OCI-M1 (cell line): ENCODE results near the gene OTOA.
A peak's percentile ranks its signal among the peaks of the same experiment; 100 is the strongest.
"Not testable (repeated sequence)": the region's sequence is repeated elsewhere in the genome, so short reads cannot be mapped to it uniquely, and the experiment has no call there.

Experiments used
- DNase-seq: peaks from one replicate; lab custom pipeline; 2025; lab: John Stamatoyannopoulos, UW

Gene OTOA

DNA sequence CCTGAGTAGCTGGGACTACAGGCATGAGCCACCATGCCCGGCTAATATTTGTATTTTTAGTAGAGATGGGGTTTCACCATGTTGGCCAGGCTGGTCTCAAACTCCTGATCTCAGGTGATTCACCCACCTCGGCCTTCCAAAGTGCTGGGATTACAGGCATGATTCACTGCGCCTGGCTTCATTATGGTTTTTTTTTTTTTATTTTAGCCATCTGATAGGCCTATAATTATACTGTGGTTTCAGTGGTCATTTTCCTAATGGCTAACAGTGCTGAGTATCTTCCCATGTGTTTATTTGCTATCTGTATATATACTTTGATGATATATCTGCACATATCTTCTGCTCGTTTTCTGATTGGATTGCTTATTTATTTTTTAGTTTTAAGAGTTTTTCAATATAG, 10.7 kb downstream of the OTOA start:
- DNase-seq = not testable (repeated sequence)

DNA sequence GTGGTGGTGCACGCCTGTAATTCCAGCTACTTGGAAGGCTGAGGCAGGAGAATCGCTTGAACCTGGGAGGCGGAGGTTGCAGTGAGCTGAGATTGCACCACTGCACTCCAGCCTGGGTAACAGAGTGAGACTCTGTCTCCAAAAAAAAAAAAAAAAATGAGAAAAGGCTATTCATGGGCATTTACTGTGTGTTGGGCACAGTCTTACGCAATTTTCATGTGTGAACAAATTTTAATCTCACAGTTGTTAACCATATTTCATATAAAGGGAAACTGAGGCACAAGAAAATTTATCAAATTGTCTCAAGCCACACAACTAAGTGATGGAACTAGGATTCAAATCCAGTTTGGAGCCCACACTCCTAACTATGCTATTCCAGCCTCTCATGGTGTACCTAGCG, 16.9 kb downstream of the OTOA start:
- DNase-seq = not testable (repeated sequence)

DNA sequence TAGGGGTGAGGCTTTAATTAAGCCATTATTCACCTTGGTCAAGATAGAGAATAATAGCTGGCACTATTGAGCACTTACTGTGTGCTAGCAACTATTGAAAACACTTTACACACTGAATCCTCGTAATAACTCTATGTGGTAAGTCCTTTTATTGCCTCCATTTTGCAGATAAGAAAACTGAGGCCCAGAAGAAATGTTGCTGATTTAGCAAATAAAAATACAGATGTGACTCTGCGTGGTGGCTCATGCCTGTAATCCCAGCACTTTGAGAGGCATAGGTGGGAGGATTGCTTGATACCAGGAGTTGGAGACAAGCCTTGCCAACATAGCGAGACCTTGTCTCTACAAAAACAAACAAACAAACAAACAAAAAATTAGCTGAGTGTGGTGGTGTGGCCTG, 19.4 kb downstream of the OTOA start:
- DNase-seq = no peak

DNA sequence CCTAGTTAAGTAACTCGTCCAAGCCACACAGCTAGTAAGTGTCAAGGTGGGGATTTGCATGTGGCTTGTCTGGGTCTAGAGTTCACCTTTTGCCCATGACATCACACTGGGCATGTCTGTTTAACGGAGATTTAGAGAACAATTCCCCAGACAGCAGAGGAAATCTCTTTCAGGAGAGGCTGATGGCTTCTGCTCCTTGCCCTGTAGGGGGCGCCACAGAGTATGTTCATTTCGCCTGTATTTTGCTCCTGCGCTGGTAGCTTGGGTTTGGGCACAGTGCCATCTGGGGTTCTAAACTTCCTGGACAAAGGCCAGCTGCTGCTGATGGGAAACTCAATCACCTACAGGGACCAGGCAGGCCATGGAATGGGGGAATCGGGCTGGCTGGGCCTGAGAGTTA, 20.4 kb downstream of the OTOA start:
- peak; percentile 29 for DNase-seq

DNA sequence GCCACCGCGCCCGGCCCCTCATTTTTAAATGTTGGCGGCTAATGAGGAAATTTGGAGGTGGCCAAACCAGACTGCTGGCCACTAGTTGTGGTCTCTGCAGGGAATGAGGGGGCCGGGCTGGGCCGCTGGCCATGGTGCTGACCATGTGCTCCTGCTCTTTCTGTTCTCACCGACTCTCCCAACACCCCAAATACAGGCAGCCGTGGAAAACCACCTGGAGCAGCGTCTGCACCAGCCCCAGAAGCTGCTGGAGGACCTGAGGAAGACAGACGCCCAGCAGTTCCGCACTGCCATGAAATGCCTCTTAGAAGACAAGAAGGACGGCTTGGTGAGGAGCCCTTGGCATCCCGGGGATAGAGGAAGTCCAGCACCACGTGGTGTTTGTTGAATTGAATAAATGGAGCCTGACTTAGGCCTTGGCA, 21.3 kb downstream of the OTOA start:
- DNase-seq = no peak

DNA sequence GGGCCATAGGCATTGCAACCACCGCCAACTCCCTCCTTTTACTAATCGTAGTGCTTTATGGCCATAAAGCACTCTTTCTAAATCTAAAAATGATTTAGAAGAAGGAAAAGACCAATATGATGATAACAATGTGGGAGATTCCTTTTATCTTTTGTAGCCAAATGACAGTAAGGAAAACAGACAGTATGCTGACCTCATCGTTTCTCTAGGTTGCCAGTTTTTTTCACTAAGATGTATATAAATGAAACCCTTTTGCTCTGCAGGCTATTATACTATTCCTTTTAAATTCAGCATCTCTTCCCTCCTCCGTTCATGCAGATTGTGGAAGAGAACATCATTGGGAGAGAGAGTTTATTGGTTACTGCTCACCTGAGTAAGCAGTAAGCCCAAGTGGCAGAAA, 25.3 kb downstream of the OTOA start:
- DNase-seq = peak; percentile 53

DNA sequence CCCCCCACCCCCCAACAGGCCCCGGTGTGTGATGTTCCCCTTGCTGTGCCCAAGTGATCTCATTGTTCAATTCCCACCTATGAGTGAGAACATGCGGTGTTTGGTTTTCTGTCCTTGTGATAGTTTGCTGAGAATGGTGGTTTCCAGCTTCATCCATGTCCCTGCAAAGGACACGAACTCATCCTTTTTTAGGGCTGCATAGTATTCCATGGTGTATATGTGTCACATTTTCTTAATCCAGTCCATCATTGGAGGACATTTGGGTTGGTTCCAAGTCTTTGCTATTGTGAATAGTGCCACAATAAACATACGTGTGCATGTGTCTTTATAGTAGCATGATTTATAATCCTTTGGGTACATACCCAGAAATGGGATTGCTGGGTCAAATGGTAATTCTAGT, 27.2 kb downstream of the OTOA start:
- DNase-seq = not testable (repeated sequence)

DNA sequence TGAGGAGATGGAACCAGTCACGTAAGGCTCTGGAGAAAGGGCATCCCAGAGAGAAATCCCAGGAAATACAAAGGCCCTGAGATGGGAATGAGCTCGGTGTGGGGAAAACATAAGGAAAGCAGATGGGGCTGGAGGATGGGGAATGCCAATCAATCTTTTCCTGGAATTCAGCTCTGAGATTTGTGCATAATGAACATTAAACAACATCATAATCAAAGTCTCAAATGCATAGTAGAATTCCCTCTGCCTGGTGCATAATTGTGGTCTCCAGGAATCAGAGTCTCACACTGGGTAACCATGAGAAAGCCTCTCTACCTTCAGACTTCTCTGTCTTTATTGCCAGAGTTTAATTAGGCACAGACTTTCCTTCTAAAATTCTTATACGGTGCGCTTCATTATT, 30.8 kb downstream of the OTOA start:
- no peak for DNase-seq

DNA sequence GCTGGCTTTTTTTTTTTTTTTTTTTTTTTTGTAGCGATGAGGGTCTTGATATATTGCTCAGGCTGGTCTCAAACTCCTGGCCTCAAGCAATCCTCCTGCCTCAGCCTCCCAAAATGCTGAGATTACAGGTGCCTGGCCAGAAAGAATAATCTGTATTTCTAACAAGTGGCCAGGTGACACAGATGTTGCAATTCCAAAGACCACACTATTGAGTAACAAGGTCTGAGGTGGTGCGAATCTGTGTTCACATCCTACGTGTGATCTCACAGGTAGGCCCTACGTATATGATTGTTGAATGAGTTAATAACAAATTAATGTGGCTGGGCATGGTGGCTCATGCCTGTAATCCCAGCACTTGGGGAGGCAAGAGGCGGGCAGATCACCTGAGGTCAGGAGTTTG, 33.3 kb downstream of the OTOA start:
- no peak for DNase-seq

DNA sequence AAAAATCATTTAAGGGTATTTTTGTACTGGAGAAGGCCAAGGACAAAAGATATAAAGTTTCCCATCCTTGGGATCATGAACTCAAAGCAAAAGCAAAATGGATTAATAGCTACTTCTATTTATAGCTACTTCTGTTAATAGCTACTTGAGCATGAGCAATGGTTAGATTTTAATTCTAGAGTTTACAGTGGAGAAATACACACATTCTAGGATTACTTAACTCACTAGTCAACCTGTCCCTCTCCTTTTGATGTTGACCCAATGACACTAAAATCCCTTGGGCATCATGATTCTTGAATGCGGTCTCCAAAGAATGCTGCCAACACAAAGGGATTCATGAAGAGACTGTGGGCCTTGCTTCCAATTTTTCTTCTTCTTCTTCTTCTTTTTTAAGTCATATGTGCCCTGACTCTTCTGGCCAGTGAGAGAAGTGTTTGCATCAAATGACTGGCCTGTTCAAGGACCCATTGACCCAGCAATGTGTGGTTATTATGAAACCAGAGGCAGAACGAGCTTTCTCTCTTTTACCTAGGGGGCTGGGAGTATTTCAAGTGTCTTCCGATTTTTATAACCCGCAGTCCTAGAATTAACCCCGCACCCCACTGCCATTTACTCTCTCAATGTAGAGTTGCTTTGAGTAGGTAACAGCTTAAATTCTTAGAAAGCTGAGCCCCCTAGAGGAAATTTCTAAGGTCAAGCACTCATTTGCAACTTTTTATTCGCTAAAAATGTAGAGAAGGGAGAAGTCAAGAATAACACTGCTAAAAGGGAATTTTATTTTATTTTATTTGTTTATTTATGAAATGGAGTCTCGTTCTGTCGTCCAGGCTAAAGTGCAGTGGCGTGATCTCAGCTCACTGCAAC, 34.6 kb downstream of the OTOA start:
- no peak for DNase-seq

DNA sequence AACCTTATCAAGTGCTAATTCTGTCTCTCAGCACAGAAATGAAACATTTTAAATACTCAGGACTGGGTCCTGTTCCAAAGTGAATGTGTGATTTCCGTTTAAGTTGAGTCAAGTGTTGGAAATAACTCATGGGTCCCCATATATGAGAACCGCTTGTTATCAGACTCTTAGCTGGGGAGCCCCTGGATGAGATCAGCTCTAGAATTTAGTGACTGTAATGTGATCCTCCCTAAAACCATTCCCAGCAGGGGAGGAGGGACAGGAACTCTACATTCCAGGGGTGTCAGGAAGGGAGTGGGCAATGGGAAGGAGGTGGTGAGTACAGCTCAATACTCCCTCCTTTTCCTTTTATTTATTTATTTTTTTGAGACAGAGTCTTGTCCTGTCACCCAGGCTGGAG, 37.5 kb downstream of the OTOA start:
- no peak for DNase-seq

DNA sequence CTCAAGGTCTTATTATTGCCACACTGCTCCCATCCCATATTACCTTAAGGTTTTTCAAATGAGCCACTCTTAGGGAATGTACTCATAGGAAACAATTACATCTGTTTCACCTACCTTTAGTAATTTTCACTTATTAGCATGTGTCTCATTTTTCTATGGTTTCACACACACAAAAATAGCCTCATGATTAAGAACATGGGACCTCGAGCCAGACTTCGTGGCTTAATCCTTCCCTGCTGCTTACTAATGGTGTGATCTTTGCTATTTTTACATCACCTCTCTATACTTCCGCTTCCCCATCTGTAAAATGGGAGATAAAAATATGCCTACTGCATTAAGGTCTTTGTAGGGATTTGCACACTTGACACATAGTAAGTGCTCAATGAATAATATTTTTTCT, 38.5 kb downstream of the OTOA start:
- no peak for DNase-seq

DNA sequence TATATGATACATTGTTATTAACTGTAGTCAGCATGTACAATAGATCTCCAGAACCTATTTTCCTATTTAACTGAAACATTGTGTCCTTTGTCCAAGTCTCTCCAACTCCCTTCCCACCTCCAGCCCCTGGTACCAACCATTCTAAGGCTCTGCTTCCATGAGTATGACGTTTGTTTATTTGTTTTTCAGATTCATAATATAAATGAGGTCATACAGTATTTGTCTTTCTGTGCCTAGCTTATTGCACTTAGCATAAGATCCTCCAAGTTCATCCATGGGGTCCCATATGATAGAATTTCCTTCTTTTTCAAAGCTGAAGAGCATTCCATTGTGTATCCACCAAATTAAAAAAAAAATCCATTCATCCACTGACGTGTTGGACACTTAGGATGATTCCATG, 39.4 kb downstream of the OTOA start:
- no peak for DNase-seq

DNA sequence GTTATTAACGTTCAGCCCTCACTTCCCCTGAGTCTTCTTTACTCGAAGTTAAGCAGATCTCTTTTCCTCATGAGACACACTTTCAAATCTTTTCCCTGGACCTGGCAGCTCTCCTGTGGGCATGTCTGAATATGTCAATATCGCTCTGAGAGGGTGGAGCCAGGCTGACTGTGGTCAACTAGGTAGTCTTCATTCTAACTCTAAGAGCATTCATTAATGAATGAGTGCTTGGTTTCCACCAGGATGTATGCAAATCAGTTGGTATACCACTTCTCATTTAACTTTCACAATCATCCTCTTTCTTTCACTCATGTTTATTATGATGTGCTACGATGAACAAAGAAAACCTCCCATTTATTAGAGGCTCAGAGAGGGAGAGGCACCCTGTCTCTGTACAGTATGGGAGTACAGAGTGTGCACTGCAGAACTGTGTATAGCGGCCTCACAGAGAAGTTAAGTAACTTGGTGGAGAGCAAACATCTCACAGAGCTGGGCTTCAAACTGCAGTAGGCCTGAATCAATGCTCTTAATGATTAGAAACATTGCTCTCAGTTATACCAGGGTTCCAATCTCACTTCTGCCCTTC, 39.9 kb downstream of the OTOA start:
- no peak for DNase-seq

DNA sequence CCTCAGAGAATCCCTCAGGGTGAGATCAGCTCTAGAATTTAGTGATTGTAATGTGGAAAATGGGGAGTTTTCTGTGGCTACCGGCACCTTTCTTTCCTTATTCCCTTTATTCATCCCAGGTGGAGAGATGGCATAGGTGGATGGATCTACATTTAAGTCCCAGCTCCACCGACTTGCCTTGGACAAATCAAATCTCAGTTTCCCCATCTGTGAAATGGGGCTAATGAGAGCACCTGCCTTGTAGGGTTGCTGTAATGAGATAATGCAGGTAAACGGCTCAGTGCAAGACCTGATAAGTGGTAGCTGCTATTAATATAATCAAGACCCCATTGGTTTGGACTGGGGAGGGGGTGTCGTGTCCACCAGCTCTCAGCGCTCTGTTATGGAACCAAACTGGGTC, 40.5 kb downstream of the OTOA start:
- no peak for DNase-seq

DNA sequence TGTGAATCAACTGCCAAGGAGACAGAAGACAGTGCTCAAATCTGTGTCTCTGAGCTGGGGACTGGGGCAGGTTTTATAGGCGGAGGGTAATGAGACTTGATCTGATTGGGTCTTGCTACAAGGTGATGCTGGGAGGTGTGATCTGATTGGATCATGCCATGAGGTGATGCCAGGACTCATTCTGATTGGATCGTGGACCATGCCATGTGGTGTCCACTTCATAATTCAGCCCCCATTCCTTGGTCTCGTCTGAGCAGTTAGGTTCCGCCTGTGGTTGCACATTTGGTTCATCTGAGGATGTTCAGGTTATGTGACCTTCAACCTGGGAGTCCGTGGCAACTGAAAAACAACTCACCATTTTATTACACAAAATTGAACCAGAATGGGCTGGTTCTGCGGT, 41.0 kb downstream of the OTOA start:
- no peak for DNase-seq

DNA sequence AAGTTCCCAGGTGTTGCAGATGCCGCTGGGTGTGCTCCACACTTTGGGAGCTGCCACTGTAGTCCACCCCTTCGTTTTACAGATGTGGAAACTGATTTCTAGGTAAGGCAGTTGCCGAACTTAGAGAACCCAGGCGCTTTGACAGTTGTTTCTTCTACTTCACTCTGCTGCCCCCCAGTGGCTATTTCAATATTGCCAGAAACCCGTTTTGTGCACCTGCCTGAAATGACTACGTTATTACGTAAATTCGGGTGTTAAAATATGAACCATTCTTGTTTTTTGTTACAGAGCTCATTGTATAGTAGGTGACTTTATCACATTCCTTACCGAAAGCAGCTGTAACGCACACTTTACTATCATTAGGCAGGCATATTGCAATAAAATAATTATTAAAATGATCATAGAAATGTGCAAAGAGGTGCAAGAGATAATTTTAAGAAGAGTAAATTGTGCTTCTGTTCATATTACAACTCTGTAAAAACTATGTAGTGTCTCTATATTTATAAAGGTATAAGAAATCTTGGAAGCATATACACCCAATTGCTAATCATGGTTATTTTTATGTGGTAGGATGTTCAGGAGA, 44.9 kb downstream of the OTOA start:
- DNase-seq = peak; percentile 89

DNA sequence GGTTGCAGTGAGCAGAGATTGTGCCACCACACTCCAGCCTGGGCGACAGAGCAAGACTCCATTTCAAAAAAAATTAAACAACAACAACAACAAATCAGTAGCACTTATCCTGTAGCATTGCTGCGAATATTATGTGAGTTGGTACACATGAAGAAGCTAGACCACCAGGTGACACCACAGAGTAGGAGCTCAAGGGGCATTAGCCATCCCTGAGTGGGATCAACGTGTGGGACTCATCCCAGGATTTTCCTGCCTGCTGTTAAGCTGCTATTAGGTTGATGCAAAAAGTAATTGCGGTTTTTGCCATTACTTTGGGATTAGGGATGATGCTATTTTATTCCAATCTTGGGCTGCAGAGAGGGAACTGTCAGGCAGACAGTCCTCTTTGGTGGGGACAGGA, 47.2 kb downstream of the OTOA start:
- no peak for DNase-seq

DNA sequence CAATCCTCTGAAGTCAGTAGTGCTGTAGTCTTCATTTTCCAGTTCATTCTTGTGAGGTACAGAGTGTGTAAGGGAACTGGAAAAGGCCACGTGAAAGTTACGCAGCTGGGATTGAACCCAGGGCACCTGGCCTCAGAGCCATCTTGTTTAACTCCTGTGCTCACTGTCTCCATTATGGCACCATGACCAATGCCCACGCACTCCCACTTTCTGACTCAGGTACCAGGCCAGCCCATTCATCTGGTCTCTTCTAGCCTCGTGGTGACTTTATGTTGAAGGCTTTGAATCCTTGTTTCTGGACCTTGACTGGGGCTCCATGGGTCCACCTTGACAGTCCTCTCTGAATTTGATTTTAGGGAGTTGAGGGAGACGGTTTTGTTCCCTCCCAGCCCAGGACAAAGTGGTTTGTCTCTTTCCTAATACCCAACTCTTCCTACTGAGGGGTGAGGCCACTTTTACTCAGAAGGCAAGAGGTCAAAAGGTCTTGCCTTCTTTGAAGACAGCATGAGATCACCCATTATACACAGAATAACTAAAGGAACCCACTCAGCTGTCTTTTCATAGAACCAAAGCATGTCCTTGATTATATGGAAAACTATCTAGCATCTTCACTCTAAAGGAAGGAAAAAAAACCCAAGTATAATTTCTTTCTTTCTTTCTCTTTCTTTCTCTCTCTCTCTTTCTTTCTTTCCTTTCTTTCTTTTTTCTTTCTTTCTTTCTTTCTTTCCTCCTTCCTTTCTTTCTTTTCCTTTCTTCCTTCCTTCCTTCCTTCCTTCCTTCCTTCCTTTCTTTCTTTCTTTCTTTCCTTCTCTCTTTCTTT, 50.0 kb downstream of the OTOA start:
- no peak for DNase-seq

DNA sequence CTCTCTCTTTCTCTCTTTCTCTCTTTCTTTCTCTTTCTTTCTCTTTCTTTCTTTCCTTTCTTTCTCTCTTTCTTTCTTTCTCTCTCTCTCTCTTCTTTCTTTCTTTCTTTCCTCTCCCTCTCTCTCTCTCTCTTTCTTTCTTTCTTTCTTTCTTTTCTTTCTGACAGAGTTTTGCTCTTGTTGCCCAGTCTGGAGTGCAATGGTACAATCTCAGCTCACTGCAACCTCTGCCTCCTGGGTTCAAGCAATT, 50.5 kb downstream of the OTOA start:
- not testable (repeated sequence) for DNase-seq

DNA sequence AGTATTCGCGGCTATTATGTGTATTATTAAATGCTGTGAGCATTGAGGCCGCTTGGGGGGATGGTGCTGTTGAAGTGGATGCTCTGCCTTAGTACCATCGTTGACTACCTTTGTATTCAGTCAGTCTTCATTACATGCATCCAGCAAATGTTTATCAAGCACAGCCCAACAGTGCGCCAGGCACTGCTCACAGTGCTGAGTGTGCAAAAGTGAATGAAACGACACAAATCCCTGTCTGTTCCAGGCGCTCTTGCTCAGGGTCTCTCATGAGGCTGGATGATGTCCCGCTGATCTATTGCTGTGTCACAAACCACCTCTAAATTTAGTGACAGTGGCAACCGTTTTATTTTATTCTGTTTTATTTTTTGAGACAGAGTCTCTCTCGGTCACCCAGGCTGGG, 53.8 kb downstream of the OTOA start:
- DNase-seq = no peak

DNA sequence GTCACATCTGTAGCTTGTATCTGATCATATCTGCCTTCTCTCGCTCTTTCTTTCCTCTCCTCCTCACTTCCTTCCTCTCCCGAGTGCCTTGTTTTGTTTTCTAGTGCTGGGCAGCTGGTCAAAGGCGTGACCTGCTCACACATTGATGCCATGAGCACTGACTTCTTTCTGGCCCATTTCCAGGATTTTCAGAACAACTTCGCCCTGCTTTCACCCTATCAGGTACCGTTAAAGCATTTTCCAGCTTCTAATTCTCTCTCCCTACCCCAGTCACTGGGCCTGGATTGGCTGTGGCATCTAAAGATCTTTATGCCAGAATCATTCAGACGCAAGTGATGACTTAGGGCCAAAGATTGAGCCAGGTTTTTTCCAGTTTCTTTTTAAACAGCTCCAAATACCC, 55.5 kb downstream of the OTOA start:
- DNase-seq = no peak

DNA sequence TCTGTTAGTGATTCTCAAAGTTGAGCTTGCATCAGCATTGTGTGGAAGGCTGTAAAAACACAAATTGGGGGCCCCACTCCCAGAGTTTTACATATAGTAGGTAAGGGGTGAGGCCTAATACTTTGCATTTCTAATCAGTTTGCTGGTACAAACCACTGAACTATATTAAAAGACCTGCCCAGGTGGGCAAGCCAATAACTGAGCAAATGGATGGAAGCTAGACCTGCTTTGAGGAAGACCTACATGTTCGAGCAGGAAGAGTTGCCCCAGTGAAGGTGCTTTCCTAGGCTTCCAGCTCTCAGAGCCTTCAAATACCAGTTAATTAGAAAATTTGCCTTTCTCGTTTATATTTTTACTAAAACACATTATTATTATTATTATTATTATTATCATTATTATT, 56.8 kb downstream of the OTOA start:
- DNase-seq = no peak
